Cardiac muscle cell (in vitro differentiated cells and primary cell): ENCODE data around the gene SPIB. TPM values are rescaled to one million over a fixed set of nuclear protein-coding genes. Genes with fewer than 3 reads are reported as not detected.

ENCODE experiments used
- DNase-seq, 2 donors: peaks; one replicate each; pipeline versions ENCODE4 v3.0.0 to v3.0.0-alpha.2; 2010 to 2017; ENCODE audit warnings: low read depth in 1 of 2, low spot score in 1 of 2
- H3K27ac ChIP-seq: fragments of 200-600 bp; sonication (generic); 2 replicates; pipeline ENCODE4 v1.5.1; 2016
- H3K27me3 ChIP-seq: fragments of 200-600 bp; sonication (generic); 2 replicates; pipeline ENCODE4 v1.6.0; 2016; ENCODE audit warnings: control low read depth
- H3K36me3 ChIP-seq: fragments of 200-600 bp; sonication (generic); 2 replicates; pipeline ENCODE4 v1.5.1; 2016; ENCODE audit warnings: control low read depth
- H3K4me1 ChIP-seq: fragments of 200-600 bp; sonication (generic); 2 replicates; pipeline ENCODE4 v1.8.1; 2017; ENCODE audit warnings: low read depth, mild to moderate bottlenecking, mixed run types
- H3K4me3 ChIP-seq: fragments of 200-600 bp; sonication (generic); 2 replicates; pipeline ENCODE4 v1.5.1; 2016; ENCODE audit warnings: mild to moderate bottlenecking
- H3K9me3 ChIP-seq: fragments of 200-600 bp; sonication (generic); 2 replicates; pipeline ENCODE4 v1.5.1; 2017; ENCODE audit warnings: low read depth, mild to moderate bottlenecking, control low read depth
- CTCF ChIP-seq: IDR thresholded peaks from 2 replicates; pipeline ENCODE4 v1.5.1; 2012; ENCODE audit warnings: low read depth, mild to moderate bottlenecking, low read length
- polyA plus RNA-seq: library from polyadenylated mRNA; unstranded; fragments of >200 nt; fragmentation: Nextera tagmentation; extraction: Ambion mirVana; gene quantifications from 2 replicates; pipeline ENCODE4 v1.2.1, GENCODE V29; 2016
- total RNA-seq: library from RNA; depleted of rRNA; stranded (reverse); fragments of >200 nt; gene quantifications from 2 replicates; pipeline ENCODE4 v1.2.3, GENCODE V29; 2016

SPIB gene
- total and polyA plus RNA-seq, 2 experiments from 2014 or later = 0.15 to 1.5 TPM

- H3K4me3 ChIP-seq = no peak overlapping the region
Measured at GRCh38 chr19:50413096-50413495, 5.6 kb upstream of the SPIB start.

GRCh38 chr19:50413531-50413930, 5.2 kb upstream of the SPIB start:
- H3K36me3 ChIP-seq = peaks cover 5% of the 10 kb centered on the region
- H3K4me3 ChIP-seq = no peak overlapping the region
- H3K4me1 ChIP-seq = peaks cover 1% of the 10 kb centered on the region
- no peak for TF ChIP-seq CTCF
- H3K9me3 ChIP-seq = no peaks in the 10 kb centered on the region
- DNase-seq = no peak
- H3K27ac ChIP-seq = no peak overlapping the region
- no peaks in the 10 kb centered on the region for H3K27me3 ChIP-seq

More at GRCh38 chr19:50413096-50413495, 5.6 kb upstream of the SPIB start:
- no peaks in the 10 kb centered on the region for H3K27me3 ChIP-seq
- no peaks in the 10 kb centered on the region for H3K9me3 ChIP-seq
- peaks cover 5% of the 10 kb centered on the region for H3K36me3 ChIP-seq
- no peak for DNase-seq
- no peak overlapping the region for H3K27ac ChIP-seq
- TF ChIP-seq CTCF = no peak
- H3K4me1 ChIP-seq = no peaks in the 10 kb centered on the region

- DNase-seq = peak; percentile 82
- TF ChIP-seq CTCF = peak; percentile 92
- H3K4me1 ChIP-seq = peaks cover 3% of the 10 kb centered on the region
- no peak overlapping the region for H3K27ac ChIP-seq
- H3K36me3 ChIP-seq = no peaks in the 10 kb centered on the region
- peaks cover 14% of the 10 kb centered on the region for H3K27me3 ChIP-seq
- H3K4me3 ChIP-seq = no peak overlapping the region
- H3K9me3 ChIP-seq = no peaks in the 10 kb centered on the region
Measured at GRCh38 chr19:50414864-50415660, 3.7 kb upstream of the SPIB start.

GRCh38 chr19:50415661-50416033, 3.1 kb upstream of the SPIB start:
- H3K27ac ChIP-seq = no peak overlapping the region
- TF ChIP-seq CTCF = no peak
- H3K4me1 ChIP-seq = peaks cover 3% of the 10 kb centered on the region
- H3K9me3 ChIP-seq = no peaks in the 10 kb centered on the region
- H3K4me3 ChIP-seq = no peak overlapping the region
- no peaks in the 10 kb centered on the region for H3K36me3 ChIP-seq
- peaks cover 17% of the 10 kb centered on the region for H3K27me3 ChIP-seq
- no peak for DNase-seq

- Histone ChIP-seq H3K27ac (no peak overlapping the region), H3K27me3 (peaks cover 17% of the 10 kb centered on the region), H3K4me3 (no peak overlapping the region), H3K4me1 (peaks cover 3% of the 10 kb centered on the region), H3K36me3 (no peaks in the 10 kb centered on the region), H3K9me3 (no peaks in the 10 kb centered on the region)
- no peak for TF ChIP-seq CTCF
- DNase-seq = no peak
Measured at GRCh38 chr19:50416034-50416977, 2.4 kb upstream of the SPIB start.
